HFF-Myc (cell line): Measurements from ENCODE around the gene DCAF4L1.

Experiments
- DNase-seq: peaks from one replicate; pipeline ENCODE4 v3.0.0-alpha.2; 2011; ENCODE audit warnings: low read depth; ENCODE audit errors: extremely low read depth
- H3K4me3 ChIP-seq: replicated peaks from 2 replicates; pipeline ENCODE4 v1.5.1; 2011; ENCODE audit warnings: low read depth, mild to moderate bottlenecking, control low read depth, low read length
- TF ChIP-seq, protein P1 (sequence below): IDR thresholded peaks from 2 replicates; pipeline ENCODE4 v1.5.1; 2012; ENCODE audit warnings: mild to moderate bottlenecking, low read depth, low read length, control low read depth; ENCODE audit errors: missing control alignments

DCAF4L1 gene

DNA sequence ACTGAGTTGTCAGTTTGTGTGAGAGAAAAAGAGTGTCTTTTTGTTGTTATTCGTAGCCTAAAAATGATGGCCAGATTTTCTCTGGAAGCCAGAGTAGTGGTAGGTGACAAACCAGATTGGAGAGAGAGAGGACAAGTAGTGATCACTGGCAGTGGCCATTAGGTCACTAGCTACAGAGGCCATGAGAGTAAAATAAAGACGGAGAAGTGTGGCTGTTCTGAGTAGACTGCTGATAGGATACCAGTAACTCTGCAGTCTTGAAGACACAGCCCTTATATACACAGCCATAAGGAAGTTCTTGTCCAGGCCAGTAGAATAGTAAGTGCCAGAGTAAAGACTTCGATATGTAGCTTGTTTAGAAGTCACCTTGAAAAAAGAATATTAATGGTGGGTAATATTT, 16.5 kb downstream of the DCAF4L1 start:
- H3K4me3 ChIP-seq, result no peak overlapping the region
- TF ChIP-seq, protein P1, sequence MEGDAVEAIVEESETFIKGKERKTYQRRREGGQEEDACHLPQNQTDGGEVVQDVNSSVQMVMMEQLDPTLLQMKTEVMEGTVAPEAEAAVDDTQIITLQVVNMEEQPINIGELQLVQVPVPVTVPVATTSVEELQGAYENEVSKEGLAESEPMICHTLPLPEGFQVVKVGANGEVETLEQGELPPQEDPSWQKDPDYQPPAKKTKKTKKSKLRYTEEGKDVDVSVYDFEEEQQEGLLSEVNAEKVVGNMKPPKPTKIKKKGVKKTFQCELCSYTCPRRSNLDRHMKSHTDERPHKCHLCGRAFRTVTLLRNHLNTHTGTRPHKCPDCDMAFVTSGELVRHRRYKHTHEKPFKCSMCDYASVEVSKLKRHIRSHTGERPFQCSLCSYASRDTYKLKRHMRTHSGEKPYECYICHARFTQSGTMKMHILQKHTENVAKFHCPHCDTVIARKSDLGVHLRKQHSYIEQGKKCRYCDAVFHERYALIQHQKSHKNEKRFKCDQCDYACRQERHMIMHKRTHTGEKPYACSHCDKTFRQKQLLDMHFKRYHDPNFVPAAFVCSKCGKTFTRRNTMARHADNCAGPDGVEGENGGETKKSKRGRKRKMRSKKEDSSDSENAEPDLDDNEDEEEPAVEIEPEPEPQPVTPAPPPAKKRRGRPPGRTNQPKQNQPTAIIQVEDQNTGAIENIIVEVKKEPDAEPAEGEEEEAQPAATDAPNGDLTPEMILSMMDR, result no peak
- no peak for DNase-seq

DNA sequence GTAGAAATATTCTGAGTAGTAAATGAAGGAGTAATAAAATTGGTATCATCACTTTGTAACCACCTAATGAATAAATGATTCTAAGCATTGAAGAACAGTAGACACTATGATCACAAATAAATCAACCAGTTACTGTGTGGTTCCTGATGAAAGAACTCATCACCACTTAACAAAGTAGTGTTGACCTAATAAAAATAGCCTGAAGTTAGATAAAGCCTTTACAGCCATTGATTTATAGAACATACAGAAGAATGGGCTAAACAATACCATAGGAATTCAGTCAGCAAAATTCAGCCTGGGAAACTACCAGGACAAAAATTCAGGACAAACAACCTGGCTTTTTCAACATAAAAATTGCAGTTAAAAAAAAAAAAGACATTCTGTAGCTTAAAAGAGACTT, 17.8 kb downstream of the DCAF4L1 start:
- no peak for DNase-seq
- TF ChIP-seq, protein P1, result no peak
- H3K4me3 ChIP-seq, result no peak overlapping the region

DNA sequence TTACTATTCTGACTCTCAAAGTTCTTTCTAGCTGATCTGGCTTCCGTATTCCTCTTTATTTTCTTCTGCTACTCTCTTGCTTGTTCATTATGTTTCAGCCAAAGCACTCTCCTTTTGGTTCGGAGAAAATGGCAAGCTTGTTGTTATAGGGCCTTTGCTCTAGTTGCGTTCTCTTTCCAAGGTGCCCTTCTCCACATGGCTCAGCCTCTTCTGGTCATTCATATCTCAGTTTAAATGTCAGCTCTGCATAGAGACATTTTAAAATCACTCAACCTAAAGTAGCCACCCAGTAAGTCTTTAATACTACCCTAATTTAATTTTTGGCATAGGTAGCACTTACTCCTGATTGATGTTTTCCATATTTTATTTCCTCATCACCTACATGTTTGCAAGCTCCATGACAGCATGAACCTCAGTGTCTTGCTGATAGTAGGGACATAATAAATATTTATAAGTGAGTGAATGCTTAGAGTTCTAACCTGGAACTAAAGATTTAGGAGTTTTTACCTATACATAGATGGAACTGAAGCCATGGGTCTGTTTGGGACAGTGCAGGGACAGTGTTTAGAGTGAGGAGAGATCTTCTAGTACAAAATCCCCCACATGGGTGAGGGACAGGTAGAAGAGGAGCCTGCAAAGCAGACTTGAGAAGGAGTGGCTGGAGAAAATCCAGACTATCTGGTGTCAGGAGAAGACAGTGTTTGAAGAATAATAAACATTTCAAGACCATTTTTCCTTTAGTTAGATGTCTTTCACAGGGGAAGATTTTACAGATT, 26.6 kb downstream of the DCAF4L1 start:
- no peak for DNase-seq
- TF ChIP-seq, protein P1, result no peak
- H3K4me3 ChIP-seq, result no peak overlapping the region

DNA sequence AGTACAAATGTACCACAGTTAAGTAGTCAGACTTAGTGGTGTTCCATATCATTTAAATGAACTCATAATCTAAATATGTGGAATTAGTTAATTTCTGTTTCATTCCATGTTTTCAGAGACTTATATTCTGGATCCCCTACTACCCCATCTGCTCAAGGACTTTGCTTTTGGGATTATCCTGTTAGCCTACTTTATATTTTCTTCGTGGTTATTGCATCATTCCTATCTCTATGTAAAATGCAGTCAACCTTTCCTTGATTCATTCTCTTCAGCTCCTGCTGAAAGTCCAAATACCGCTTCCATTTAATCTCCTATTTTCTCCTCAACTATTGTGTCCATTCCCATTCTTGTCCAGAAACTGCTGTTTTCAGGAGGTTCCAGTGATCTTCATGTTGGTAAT, 33.9 kb downstream of the DCAF4L1 start:
- no peak for DNase-seq
- no peak overlapping the region for H3K4me3 ChIP-seq
- TF ChIP-seq, protein P1, result no peak

DNA sequence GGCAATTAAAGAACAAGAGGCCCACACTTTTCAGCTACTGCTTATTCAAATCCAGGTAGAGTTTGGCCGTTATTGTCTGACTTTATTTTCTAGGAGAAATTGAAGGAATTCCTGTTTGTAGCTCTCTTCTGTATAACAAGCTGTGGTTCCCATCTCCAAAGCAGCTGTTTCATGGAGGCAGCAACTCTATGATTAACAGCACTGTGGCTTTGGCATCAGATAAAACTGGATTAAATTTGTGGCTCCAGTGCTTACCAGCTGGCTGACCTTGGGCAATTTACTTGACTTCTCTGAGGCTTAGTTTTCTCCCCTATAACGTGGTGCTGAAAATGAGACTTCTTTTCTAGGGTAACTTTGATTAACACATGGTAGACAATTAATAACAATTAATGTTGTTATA, 36.9 kb downstream of the DCAF4L1 start:
- no peak for DNase-seq
- H3K4me3 ChIP-seq, result no peak overlapping the region
- TF ChIP-seq, protein P1, result no peak
